ENCODE measurements around the gene GLIPR1. TPM values are rescaled to one million over a fixed set of nuclear protein-coding genes. Genes with fewer than 3 reads are reported as not detected.

The GLIPR1 gene
- total RNA-seq, 4 donors from 2014 or later: 2.5 to 12.0 (median 3.8) TPM

DNA sequence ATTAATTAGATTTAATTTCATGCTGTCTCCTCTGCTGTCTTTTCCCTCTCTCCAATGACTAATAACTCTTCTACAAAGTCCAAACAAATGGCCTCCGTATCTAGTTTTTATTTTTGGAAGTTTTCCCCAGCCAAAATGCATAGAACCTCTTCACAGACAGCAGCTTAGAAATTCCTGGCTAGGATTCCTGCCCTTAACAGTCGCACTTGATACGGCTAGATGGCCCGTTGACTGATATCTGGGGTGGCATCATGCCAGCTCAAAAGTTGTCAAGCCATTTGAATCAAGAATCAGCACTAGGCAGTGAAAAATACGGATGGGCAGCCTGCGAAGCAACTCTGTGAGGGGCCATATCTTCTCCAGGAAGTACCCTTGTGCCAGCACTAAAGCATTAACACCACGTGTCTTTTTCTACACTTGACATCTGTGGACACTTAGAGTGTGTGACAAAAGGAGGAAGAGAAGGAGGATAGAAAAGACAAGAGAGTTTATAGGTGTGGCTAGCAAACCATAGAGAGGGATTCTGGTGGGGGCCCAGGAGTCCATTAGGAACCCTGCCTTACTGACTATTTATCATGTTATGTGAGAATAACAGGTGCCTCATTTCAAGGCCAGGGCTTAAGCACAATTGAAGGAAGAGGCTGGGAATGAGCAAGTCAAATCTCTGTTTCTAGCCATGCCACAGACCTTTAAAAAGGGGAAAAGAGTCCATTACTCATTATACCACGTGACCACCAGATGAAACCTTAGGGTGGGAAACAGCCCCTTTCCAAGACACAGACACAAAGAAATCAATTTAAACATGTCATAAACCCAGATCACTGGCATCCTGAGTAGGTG lies 70.1 kb downstream of the GLIPR1 start:
- no peak for TF ChIP-seq POLR2A (IDR thresholded peaks at IDR 0.05)
- TF ChIP-seq, protein P1, sequence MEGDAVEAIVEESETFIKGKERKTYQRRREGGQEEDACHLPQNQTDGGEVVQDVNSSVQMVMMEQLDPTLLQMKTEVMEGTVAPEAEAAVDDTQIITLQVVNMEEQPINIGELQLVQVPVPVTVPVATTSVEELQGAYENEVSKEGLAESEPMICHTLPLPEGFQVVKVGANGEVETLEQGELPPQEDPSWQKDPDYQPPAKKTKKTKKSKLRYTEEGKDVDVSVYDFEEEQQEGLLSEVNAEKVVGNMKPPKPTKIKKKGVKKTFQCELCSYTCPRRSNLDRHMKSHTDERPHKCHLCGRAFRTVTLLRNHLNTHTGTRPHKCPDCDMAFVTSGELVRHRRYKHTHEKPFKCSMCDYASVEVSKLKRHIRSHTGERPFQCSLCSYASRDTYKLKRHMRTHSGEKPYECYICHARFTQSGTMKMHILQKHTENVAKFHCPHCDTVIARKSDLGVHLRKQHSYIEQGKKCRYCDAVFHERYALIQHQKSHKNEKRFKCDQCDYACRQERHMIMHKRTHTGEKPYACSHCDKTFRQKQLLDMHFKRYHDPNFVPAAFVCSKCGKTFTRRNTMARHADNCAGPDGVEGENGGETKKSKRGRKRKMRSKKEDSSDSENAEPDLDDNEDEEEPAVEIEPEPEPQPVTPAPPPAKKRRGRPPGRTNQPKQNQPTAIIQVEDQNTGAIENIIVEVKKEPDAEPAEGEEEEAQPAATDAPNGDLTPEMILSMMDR (IDR thresholded peaks at IDR 0.05): no peak
- DNase-seq (ENCODE audit: low spot score in 2 of 2): no peak
- H3K4me3 ChIP-seq (ENCODE audit: low read depth, poor library complexity, severe bottlenecking): no peak overlapping the region
- 32 to 34% methylated on average over 8 of the region's 8 CpGs for WGBS, 2 donors
- intact Hi-C loops (cut with DNase I; ENCODE audit: low total_unique reads): loop anchor here (10.0 kb wide), 1 partner anchor 484 kb away; the partner anchor contains the start of gene PHLDA1

DNA sequence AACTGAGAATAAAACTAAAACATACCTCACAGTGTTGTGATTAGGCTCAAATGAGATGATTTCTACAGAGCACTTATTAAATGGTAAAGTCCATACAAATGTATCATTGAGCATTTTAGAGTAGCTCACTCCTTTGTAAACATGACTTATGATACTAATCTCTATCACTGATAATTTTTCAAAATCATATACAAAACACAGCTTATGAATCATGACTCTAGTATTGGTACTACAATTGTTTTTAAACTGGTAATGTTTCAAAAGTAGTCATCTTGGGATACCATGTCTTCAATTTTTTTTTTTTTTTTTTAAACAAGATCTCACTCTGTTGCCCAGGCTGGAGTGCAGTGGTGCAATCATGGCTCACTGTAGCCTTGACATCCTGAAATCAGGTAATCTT lies 70.9 kb downstream of the GLIPR1 start:
- DNase-seq (ENCODE audit: low spot score in 2 of 2): no peak
- no peak overlapping the region for H3K4me3 ChIP-seq (ENCODE audit: low read depth, poor library complexity, severe bottlenecking)
- TF ChIP-seq POLR2A (IDR thresholded peaks at IDR 0.05): no peak
- TF ChIP-seq, protein P1 (IDR thresholded peaks at IDR 0.05): no peak
- intact Hi-C loops (cut with DNase I; ENCODE audit: low total_unique reads): loop anchor here (10.0 kb wide), 1 partner anchor 483 kb away; the partner anchor contains the start of gene PHLDA1

DNA sequence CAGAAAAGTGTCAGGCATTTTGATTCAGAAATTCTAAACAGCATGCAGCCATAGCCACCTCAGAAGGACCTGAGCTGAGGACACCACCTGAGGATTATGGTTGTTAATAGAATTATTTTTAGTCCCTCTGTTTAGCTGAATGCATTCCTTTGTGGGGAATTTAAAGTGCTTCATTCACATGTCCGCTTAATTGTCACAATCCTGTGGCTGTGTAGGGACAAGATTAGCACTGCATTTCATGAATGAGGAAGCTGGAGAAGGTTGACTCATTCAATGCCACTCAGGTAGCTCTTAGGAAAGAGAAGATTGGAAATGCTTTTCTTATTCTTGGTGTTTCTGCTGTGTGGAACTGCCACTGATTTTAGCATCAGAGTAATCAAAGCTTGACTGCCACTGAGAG lies 72.8 kb downstream of the GLIPR1 start:
- no peak for TF ChIP-seq POLR2A (IDR thresholded peaks at IDR 0.05)
- TF ChIP-seq, protein P1 (IDR thresholded peaks at IDR 0.05): no peak
- no peak for DNase-seq (ENCODE audit: low spot score in 2 of 2)
- 73 to 83% methylated on average over 1 of the region's 1 CpG for WGBS, 2 donors
- no peak overlapping the region for H3K4me3 ChIP-seq (ENCODE audit: low read depth, poor library complexity, severe bottlenecking)
- intact Hi-C loops (cut with DNase I; ENCODE audit: low total_unique reads): loop anchor here (10.0 kb wide), 1 partner anchor 481 kb away; the partner anchor contains the start of gene PHLDA1

Other genes starting within 250 kb of the GLIPR1 start
- gene CAPS2, start 150.4 kb upstream of the GLIPR1 start, total RNA-seq: 1 to 10 TPM; 1.4 to 7.4 (median 5.1) TPM
- not detected for gene GLIPR1L1, start 146.1 kb upstream of the GLIPR1 start, total RNA-seq
- 1 to 10 TPM in 2 of 4 donors, under 1 TPM in 2; 0.53 to 1.6 (median 0.80) TPM for gene GLIPR1L2, start 89.7 kb upstream of the GLIPR1 start, total RNA-seq
- 10 to 100 TPM; 21.3 to 52.3 (median 32.0) TPM for gene KRR1, start 30.9 kb downstream of the GLIPR1 start, total RNA-seq